Measurements from ENCODE around the gene FAM234A.
"Not testable (repeated sequence)": the region's sequence is repeated elsewhere in the genome, so short reads cannot be mapped to it uniquely, and the experiment has no call there.

FAM234A gene

DNA sequence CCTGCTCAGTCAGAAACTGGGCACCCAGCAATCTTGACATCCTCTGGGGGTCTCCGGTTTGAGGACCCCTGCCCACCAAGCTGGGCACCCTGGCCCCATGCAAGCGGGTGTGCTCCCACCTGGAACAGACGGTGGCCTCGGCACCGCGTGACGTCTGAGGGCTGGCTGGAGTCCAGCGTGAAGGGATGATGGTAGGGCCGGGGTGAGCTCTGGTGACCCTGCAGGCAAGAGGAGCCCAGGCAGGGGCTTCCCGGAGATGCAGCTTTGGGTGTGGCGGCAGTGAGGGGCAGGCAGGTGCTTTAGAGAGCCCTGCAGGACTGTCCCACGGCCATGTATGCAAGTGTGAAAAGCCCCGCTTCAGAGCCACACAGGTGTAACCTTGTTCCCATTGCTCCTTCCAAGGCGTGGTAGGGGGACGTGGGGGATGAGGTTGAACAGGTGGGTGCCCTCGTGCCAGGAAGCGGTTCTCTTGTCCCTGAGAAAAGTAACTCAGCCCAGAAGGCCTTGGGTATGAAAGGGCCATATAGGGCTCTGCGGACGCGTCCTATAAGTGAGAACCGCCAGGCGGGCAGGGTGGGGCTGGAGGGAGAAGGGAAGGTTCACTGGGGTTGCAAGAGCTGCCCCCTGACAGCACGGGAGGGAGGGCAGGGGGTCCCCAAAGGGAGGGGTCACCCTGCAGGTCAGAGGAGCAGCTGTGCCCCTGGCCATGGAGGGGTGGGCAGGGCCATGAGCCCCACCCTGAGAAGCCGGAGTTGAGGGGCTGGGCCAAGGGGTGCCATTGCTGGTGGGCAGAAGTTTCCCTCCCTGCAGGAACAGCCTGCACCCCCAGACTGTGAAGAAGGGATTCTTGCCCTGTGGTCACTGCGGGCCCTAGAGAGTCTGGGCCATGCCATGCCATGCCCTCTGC lies 31.9 kb downstream of the FAM234A start:
- no peak for ATAC-seq

DNA sequence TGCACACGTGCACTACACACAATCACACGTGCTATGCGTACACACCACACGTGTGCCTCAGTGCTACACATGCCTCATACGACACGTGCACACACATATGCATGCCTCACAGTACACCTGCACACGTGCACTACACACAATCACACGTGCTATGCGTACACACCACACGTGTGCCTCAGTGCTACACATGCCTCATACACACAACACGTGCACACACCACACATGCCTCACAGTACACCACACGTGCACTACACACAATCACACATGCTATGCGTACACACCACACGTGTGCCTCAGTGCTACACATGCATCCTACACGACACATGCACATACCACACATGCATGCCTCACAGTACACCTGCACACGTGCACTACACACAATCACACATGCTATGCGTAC lies 32.9 kb downstream of the FAM234A start:
- not testable (repeated sequence) for ATAC-seq

DNA sequence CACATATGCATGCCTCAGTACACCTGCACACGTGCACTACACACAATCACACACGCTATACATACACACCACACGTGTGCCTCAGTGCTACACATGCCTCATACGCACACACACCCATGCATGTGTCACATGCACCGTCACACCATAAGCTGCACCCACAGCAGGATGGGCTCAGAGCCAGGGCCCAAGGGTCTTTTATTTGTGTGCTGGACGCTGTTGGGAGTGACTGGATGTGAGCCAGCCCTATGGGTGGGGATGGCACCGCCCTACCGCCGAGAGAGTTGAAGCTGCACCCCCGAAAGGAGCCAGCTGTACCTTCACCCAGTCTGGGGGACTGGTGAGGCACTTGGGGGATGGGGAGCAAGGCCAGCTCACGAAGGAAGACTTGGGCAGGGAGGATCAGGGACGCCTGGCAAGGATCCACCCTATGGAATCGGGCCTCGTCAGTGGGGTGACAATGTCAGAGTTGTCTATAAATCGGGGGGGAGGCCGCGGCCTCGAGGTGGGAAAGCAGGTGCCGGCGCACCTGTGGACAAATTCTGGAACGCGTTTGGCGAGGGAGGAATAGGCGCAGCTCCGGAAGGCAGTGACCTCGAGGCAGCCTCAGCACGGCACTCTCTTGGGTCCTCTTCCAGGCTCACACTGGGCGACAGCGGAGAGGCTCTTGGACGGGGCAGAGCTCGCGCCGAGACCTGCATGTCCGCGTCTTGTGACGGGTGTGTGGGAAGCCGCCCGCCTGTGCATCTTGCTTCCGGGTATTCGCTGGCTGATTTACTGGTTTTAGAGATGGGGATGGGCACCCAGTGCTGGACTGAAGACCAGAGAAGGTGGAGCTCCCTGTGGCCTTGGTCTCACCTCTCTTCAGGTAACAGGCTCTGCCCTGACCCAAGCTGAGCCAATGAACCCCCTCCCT lies 33.8 kb downstream of the FAM234A start:
- ATAC-seq, result no peak

DNA sequence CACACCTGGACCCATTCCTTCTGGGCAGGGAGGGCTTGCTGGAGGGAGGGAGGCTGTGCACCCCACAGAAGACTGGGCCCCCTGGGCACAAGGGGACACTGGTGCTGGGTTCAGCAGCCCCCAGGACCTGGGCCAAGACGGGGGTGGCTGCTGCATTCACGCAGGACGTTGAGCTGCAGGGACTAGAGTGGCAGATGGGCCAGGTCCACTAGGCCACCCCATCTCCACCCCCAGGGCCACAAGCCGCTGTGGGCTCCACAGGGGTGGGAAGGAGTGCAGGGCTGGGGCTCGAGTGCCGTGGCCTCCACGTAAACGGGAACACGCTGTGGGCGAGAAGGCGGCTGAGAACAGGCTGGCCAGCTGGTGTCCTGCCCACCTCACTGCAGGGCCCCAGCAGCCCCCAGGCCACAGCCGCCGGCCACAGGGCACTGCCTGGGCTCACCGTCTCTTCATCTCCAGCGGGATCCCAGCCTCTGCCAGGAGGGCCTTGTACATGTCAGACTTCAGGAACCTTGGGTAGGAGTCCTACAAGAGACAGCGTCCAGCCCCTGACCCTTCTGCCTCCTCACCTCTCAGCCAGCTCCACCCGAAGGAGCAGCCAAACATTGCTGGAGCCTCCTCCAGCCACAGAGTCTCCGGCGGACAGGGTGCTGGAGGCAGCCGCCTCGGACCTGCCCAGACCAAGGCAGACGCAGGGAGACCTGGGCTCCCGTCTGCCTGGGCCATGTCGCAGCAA lies 34.6 kb downstream of the FAM234A start:
- ATAC-seq, result no peak

DNA sequence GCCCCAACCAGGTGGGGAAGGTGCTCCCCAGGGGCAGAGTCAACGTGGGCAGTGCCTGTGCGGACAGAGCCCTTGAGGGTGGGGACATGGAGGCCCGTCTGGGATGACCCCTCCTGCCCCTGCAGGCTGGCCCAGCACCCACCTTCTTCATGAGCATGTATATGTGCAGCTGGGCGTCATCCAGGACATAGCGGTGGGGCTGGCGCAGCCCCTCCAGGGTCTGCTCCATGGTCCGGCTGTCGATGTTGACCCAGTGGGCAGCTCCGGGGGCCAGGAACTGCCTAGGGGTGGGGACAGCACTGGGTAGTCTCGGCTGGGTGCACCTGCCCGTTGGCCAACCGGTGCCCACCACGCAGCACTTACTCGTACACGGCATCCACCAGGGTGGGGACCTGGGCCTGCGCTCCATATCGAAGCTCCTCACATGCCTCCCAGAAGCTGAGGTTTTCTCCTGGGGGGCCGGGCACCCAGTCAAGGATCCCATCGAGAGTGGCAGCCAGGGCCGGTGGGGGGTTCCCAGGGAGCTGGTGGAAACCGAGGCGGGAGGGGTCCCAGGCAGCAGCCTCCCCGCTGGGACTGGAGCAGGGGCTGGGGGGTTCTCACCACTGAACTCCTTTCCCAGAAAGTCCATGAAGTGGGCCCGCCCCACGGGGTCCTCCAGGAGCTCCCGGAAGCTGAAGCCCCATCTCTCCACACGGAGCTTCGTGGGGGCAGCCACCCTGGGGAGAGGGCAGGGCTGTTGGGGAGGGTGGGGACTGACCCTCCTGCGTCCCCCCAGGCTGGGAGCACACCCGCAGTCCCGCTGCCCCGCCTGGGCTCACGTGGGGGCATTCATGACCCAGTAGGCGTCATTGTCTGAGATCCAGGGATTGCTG lies 36.0 kb downstream of the FAM234A start:
- no peak for ATAC-seq

DNA sequence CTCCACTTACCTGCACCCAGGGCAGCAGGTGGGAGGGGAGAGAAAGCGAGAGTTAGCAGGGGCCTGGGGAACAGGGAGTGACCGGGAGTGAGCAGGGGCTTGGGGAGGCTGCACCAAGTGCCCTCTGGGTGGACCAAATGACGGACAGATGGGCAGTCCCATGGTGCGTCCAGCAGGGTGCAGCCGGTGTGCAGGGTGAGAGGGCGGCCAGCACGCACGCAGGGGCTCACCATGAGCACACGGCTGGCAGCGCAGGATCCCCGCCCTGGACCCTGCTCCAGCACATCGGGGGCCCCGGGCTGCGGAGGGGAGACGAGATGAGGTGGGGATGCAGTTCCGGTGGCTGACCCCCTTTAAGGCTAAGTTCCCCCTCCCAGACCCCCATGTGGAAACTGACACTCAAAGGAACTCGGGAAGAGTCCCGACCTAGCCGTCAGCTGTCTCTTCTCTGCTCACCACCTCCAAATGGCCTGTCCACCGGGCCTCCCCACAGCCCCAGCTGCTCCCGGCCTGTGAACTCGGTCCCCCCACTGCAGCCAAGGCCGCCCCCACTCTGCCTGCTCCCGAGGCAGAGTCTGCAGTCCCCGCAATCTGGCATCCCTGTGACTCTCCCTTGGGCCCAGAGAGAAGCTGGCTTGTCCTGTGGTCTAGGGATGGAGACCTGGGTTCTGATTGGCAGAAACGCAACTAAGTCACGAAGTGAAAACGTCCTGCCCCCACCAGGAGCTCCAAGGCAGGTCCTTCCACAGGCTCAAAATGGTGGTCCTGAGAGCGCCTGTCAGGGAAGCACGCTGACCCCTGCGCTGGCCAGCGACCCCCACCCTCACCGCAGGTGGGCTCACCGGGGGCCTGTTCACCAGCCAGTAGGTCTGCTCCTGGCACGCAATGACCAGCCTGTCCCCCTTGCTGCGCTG lies 38.3 kb downstream of the FAM234A start:
- ATAC-seq, result no peak

DNA sequence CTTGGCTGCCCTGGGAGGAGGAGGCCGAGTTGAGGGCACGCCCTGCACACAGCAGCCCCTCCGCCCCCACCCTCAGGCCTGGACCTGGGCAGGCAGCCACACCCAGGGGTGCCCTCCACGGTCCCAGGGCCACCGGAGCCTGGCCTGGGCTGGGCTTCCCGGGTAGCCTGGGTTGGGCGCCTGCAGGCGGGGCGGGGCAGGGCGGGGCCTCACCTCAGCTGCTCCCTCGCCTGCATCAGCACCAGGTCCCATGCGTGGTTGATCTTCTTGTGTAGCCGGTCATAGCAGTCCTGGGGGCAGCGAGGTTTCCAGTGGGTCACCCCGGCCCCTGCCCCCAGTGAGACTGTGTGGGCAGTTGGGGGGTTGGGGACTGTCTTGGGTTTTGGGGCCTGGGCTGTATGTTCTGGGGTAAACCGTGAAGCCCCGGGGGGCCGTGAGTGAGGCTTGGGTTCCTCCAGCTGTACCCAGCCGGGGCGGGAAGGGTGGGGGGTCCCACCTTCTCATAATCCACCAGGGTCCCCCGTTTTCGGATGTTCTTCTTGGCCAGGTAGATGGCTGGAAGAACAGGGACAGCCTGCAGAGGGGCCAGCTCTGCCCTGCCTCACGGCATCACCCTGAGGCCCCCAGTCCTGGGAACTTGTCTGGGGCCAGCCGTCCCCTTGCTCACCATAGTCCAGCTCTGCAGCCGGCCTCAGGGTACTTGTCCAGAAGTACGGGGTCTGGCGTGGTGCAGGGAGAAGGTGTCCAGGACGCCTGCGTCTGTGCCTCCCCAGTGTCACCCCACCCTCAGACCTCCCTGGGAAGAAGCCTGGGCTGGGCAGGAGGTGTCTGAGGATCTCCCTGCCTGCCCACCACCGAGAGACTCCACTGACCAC lies 39.2 kb downstream of the FAM234A start:
- no peak for ATAC-seq

DNA sequence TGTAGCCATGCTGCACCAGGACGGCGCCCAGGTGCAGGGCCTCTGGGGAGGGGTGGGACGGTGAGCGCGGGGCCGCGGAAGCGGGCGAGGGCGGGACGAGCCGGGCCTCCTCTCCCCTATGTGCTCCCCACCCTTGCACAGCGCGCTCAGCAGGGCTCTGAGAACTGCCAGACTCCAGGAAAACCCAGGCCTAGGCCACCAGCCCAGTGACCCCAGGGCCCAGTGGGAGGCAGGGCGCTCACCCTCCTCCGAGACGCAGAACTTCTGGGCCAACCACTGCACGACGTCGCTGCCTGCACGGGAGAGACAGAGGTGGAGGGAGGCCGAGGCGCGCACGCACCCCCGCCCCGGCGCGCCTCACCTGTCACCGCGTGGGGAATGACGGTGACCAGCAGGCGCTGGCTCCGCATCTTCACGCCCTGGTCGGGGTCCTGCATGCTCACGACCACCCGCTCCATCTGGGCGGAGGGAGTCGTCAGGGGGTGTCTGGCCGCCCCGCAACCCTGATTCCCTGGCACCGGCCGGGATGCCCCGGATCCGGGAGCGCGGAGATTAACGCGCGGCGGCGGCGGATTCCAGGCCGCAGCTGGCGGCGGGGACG lies 40.5 kb downstream of the FAM234A start:
- ATAC-seq, result peak; percentile 33 to 41

DNA sequence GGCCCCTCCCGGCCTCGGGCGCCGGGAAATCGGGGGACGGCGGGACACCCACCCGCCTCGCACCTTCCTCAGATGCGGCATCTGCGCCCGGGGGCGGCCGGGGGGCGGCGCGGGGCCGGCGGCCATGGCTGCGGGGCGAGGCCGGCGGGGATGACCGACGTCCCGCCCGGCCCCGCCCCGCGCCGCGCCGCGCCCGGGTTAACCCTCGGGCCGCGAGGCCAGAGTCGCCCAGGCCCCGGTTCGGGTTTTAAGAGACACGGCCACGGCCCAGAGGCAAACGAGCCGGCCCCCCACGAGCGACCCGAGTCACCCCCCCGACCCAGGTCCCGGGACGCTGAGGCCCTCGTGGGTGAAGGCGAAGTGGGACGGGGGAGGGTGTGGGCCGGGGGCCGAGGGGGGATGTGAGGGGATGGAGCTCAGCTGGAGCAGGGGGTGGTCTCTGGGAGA lies 41.2 kb downstream of the FAM234A start, which contains the start of gene RGS11:
RGS11 (minus strand) TSS at position 159 of the 447 bp plus-strand sequence; CDS start at position 126, 33 bp downstream.
- ATAC-seq, result no peak

DNA sequence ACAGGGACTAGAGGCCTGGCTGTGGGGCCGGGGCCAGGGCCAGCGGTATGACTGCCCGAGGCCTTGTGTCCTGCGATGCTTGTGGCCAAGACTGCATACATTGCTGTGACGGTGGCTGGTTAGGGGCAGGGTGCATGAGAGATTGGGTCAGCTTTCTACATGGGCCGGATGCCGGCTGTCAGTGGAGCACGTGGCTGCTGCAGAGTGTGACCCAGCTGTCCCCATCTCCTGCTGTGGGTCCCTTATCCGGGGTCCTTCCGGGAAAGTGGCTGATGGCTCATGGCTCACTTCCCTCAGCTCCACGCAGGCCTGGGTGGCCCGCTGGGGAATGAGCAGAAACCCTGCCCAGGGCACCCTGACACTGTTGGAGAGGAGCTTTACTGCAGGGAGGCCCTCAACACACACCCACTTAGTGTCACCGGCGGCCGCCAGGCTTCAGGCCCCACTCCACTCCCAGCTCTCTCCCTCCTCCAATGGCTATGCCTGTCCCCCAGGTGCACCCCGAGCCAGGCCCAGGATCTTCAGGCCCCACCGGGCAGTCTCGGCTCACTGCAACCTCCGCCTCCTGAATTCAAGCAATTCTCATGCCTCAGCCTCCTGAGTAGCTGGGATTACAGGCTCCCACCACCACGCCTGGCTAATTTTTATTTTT lies 41.9 kb downstream of the FAM234A start:
- no peak for ATAC-seq

DNA sequence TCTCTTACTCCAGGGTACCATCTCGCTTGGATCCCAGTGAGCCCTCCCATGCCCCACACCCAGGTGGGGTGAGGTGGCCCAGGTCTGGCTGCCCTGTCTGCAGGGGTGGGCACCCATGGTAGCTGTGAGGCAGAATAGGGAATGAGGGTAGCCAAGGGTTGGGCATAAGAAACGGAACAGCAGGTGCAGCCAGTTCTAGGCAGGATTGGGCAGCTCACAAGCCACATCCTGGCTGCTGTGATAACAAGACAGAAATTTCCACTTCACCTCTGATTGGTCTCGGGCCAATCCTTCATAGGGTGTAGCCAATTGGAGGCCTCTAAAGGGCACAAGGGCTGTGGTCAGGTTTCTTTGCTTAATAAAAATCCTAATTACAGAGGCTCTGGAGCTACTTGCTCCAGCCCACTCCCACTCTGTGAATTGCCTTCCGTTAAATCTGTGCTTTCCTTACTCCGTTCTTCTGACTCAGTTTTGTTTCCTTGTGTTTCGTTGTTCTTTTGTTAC lies 44.3 kb downstream of the FAM234A start:
- peak; percentile 70 to 80 for ATAC-seq

DNA sequence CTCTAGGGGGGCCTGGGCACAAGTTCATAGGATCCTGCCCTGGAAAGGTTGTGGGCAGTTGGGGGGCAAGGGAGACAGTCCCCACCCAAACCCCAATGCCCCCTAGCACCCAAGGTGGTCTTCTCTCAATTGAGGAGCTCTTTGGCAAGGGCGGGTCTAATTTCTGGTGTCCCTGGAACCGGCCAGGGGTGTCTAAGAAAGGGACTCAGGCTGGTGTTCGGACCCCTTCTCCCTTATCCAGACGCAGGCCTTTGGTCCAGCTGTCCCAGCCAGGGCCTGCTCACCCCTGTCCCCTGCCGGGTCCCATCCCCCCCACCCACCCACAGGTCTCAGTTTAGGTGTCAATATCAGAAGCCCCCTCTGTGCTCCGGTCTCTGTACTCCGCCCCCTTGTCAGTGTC lies 44.9 kb downstream of the FAM234A start:
- no peak for ATAC-seq

DNA sequence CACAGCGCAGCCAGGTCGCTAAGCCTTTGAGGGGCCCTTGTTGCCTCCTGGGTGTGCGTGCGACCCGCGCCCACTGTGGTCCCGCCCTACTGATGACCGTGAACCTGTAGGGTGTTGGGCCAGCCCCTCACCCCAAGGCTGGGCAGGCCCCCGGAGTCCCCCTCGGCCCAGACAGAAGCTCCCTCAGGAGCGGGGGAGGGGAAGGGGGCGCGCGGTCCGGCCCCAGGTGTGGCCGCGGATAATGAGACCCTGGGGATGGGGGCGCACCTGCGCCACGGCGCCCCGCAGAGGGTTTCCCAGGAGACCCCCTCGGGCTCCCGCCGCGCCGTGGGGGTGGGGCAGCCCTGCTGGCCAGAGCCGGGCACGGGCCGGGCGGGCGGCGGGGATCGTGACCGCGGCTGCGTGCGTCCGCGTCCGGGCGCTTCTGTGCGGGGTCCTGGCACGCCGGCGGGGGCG lies 45.4 kb downstream of the FAM234A start:
- no peak for ATAC-seq

DNA sequence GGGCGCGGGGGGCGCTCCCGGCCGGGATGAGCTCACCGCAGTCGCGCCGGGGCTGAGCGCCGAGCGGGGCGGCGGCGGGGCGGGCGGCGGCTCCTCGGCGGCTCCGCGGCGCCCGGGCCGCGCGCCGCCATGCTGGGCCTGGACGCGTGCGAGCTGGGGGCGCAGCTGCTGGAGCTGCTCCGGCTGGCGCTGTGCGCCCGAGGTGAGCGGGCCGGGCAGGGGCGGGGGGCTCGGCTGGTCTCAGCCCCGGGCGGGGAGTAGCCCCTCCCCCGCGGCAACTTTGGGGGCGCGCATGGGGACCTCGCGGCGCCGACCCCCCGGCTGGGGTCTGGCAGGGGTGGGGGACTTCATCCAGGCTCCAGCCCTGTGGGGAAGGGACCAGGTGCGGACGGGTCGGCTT lies 45.9 kb downstream of the FAM234A start, which contains the start of gene ARHGDIG:
ARHGDIG (plus strand) TSS at position 40 of the 400 bp plus-strand sequence; CDS start at position 130, 90 bp downstream.
- ATAC-seq, result no peak

DNA sequence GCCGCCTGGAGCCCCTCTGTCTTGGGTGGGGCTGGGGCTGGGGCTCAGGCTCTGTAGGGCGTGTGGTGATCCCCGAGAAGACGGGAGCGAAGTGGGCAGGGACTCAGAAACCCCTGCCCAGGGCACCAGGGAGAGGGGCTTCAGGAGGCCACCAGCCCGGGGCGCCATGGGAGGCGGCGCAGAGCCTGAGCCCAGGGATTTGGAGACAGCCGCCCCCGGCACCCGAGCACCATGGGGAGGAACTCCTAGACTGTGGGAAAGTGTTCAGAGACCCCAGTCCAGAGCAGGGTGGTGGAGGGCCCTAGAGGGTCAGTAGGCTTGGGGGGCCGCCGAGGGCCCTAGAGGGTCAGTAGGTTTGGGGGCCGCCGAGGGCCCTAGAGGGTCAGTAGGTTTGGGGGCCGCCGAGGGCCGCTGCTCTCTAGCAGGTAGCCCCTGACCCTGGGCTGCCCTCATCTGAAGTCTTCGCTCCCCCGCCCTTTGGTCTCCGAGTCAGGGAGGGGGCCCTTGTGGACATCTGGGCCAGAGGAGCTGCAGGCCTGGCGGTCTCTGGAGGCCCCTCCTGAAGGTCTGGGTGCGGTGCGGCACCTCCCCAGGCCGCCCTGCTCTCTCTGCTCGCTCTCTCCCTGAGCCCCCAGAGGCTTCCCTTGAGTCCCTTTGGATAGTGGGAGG lies 46.5 kb downstream of the FAM234A start:
- no peak for ATAC-seq

DNA sequence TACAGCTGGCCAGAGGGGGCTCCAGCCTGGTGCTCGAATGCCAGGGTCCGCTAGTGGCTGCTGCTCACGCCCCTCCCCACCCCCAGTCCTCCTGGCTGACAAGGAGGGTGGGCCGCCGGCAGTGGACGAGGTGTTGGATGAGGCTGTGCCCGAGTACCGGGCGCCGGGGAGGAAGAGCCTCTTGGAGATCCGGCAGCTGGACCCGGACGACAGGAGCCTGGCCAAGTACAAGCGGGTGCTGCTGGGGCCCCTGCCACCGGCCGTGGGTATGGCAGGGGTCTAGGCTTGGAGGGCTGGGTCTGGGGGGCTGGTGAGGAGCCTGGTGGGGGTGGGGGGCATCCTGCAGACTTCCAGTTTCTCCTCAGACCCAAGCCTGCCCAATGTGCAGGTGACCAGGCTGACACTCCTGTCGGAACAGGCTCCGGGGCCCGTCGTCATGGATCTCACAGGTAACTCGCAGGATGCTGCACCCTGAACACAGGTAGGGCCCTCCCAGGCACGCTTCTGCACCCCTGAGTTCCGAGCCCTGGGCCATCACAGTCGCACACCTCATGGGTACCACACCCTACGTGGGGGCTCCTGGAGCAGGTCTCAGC lies 47.1 kb downstream of the FAM234A start:
- no peak for ATAC-seq

DNA sequence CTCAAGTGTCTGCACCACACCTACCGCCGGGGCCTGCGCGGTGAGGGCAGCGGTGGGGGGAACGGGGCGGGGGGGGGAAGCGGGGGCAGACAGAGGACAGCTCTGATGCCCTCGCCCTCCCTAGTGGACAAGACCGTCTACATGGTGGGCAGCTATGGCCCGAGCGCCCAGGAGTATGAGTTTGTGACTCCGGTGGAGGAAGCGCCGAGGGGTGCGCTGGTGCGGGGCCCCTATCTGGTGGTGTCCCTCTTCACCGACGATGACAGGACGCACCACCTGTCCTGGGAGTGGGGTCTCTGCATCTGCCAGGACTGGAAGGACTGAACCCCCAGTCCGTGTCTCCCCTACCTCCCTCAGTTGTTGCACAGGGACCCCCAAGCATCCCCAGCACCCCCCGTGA lies 47.9 kb downstream of the FAM234A start:
- ATAC-seq, result no peak
